GM12801 (cell line): ENCODE measurements around the gene LDLRAD3.

Experiments
- CTCF ChIP-seq: IDR thresholded peaks from one replicate; pipeline ENCODE4 v1.5.1; 2011; ENCODE audit warnings: control low read depth; ENCODE audit not compliant: insufficient read length; ENCODE audit errors: extremely low read depth

Gene LDLRAD3

DNA sequence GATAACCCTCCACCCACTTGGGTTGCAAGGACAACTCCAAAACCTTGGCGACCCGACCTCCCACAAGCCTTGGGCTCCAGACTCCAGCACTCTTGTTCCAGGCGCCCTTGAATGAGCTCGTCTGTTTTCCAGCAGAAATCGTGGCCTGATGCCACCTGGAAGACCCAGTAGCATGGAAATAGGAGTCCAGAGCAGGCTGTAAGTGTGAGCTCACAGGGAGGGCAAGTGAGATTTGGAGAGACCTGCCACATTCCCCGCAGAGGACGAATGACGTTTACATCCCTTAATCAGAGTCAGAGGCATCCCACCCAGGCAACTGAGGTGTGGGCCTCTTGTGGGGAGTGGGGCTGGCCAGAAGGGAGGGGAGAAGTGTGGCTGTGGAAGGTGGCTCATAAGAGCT, 71.9 kb downstream of the LDLRAD3 start:
- TF ChIP-seq CTCF, result no peak

GRCh38 chr11:36016263-36016662, 72.4 kb downstream of the LDLRAD3 start:
- TF ChIP-seq CTCF, result no peak

- TF ChIP-seq CTCF, result no peak
Observed at GRCh38 chr11:36016709-36017108, 72.8 kb downstream of the LDLRAD3 start.

GRCh38 chr11:36019005-36019596, 75.2 kb downstream of the LDLRAD3 start:
- TF ChIP-seq CTCF, result no peak

DNA sequence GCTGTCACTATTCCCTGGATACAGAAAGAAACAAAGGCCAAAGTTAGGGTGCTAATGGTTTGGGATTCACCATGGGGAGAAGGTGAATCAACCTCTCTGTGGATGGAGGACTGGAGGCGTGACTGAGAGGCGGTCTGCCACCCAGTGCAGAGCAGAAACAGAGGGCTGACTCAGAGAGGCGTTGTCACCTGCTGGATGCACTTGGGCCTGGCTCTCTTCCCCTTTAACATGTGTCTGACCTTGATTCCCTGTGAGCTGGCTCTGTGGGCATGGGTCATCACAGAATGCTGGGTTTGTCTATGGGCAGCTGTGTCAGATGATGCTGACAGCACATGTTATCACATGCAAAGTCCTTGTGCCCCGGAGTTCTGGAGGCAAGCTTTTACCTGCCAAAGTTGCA, 75.9 kb downstream of the LDLRAD3 start:
- TF ChIP-seq CTCF, result no peak

GRCh38 chr11:36022882-36023281, 79.0 kb downstream of the LDLRAD3 start:
- no peak for TF ChIP-seq CTCF

- no peak for TF ChIP-seq CTCF
Observed at GRCh38 chr11:36023922-36024321, 80.1 kb downstream of the LDLRAD3 start.
